Measurements from ENCODE around the gene RFC1. TPM values are rescaled to one million over a fixed set of nuclear protein-coding genes. Genes with fewer than 3 reads are reported as not detected.

The RFC1 gene
- total RNA-seq, 1 donor from 2014 or later: 123 TPM

- Mint-ChIP-seq H3K4me1 (no peaks in the 10 kb centered on the region), H3K4me3 (no peak overlapping the region), H3K36me3 (peaks cover 20% of the 10 kb centered on the region), H3K9me3 (no peaks in the 10 kb centered on the region), H3K27ac (no peak overlapping the region), H3K27me3 (ENCODE audit: insufficient read depth, low read depth) (no peaks in the 10 kb centered on the region)
- Histone ChIP-seq H3K9ac (no peak overlapping the region), H3K4me2 (no peak overlapping the region), H3K79me2 (ENCODE audit: low read depth) (peaks cover 72% of the 10 kb centered on the region), H3K4me1 (no peaks in the 10 kb centered on the region), H3K9me3 (ENCODE audit: low read depth) (no peaks in the 10 kb centered on the region), H4K20me1 (ENCODE audit: low read depth) (peaks cover 21% of the 10 kb centered on the region), H2AFZ (replicated peaks) (no peak overlapping the region), H3K4me3 (no peak overlapping the region), H3K27ac (no peak overlapping the region), H3K36me3 (peaks cover 10% of the 10 kb centered on the region), H3K27me3 (no peaks in the 10 kb centered on the region), H3F3A (ENCODE audit: low read depth) (peaks cover 10% of the 10 kb centered on the region)
- TF ChIP-seq, protein P1, sequence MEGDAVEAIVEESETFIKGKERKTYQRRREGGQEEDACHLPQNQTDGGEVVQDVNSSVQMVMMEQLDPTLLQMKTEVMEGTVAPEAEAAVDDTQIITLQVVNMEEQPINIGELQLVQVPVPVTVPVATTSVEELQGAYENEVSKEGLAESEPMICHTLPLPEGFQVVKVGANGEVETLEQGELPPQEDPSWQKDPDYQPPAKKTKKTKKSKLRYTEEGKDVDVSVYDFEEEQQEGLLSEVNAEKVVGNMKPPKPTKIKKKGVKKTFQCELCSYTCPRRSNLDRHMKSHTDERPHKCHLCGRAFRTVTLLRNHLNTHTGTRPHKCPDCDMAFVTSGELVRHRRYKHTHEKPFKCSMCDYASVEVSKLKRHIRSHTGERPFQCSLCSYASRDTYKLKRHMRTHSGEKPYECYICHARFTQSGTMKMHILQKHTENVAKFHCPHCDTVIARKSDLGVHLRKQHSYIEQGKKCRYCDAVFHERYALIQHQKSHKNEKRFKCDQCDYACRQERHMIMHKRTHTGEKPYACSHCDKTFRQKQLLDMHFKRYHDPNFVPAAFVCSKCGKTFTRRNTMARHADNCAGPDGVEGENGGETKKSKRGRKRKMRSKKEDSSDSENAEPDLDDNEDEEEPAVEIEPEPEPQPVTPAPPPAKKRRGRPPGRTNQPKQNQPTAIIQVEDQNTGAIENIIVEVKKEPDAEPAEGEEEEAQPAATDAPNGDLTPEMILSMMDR (IDR thresholded peaks at IDR 0.05): no peak
- DNase-seq (ENCODE audit: low spot score): no peak
Observed at GRCh38 chr4:39341075-39341725, 25.0 kb downstream of the RFC1 start.

- Histone ChIP-seq H3K27me3 (no peaks in the 10 kb centered on the region), H3F3A (ENCODE audit: low read depth) (peaks cover 10% of the 10 kb centered on the region), H2AFZ (replicated peaks) (no peak overlapping the region), H3K4me2 (no peak overlapping the region), H3K4me1 (no peaks in the 10 kb centered on the region), H3K9me3 (ENCODE audit: low read depth) (no peaks in the 10 kb centered on the region), H4K20me1 (ENCODE audit: low read depth) (peaks cover 22% of the 10 kb centered on the region), H3K79me2 (ENCODE audit: low read depth) (peaks cover 71% of the 10 kb centered on the region), H3K4me3 (no peak overlapping the region), H3K36me3 (peaks cover 10% of the 10 kb centered on the region), H3K27ac (no peak overlapping the region), H3K9ac (no peak overlapping the region)
- no peaks in the 10 kb centered on the region for H3K9me3 Mint-ChIP-seq
- no peaks in the 10 kb centered on the region for H3K4me1 Mint-ChIP-seq
- H3K27me3 Mint-ChIP-seq (ENCODE audit: insufficient read depth, low read depth): no peaks in the 10 kb centered on the region
- DNase-seq (ENCODE audit: low spot score): no peak
- H3K27ac Mint-ChIP-seq: no peak overlapping the region
- peaks cover 18% of the 10 kb centered on the region for H3K36me3 Mint-ChIP-seq
- no peak overlapping the region for H3K4me3 Mint-ChIP-seq
- TF ChIP-seq, protein P1 (IDR thresholded peaks at IDR 0.05): no peak
- TF ChIP-seq EZH2 (IDR thresholded peaks at IDR 0.05) (no peak), EZH2phosphoT487 (IDR thresholded peaks at IDR 0.05) (no peak)
Observed at GRCh38 chr4:39339968-39340367, 26.2 kb downstream of the RFC1 start.

DNA sequence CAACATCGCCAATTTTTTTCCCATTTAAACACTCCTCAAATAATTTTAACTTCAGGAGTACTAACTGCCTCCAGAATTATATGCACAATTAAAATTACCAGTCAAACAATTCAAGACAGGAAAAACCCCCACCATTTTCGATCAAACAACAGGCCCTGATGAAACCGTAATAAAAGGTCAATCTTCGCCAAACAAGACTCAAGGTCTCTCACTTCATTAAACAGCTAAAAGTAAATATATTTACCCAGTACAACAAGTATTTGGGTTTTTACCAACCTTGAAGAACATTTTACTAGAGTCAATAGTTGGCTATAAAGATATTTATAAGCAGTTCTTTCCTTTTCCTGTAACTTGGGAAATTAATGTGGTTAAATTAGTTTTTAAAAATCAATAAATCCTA lies 28.3 kb downstream of the RFC1 start:
- Histone ChIP-seq H3K9ac (no peak overlapping the region), H3K36me3 (peaks cover 10% of the 10 kb centered on the region), H3K4me3 (no peak overlapping the region), H4K20me1 (ENCODE audit: low read depth) (peaks cover 23% of the 10 kb centered on the region), H3K4me2 (no peak overlapping the region), H3K27me3 (no peaks in the 10 kb centered on the region), H2AFZ (replicated peaks) (no peak overlapping the region), H3K4me1 (no peaks in the 10 kb centered on the region), H3F3A (ENCODE audit: low read depth) (peaks cover 5% of the 10 kb centered on the region), H3K9me3 (ENCODE audit: low read depth) (no peaks in the 10 kb centered on the region), H3K79me2 (ENCODE audit: low read depth) (peaks cover 81% of the 10 kb centered on the region), H3K27ac (no peak overlapping the region)
- Mint-ChIP-seq H3K36me3 (peaks cover 13% of the 10 kb centered on the region), H3K9me3 (no peaks in the 10 kb centered on the region), H3K27me3 (ENCODE audit: insufficient read depth, low read depth) (no peaks in the 10 kb centered on the region), H3K27ac (no peak overlapping the region), H3K4me3 (no peak overlapping the region), H3K4me1 (no peaks in the 10 kb centered on the region)
- no peak for DNase-seq (ENCODE audit: low spot score)
- TF ChIP-seq EZH2 (IDR thresholded peaks at IDR 0.05) (no peak), EZH2phosphoT487 (IDR thresholded peaks at IDR 0.05) (no peak)
- TF ChIP-seq, protein P1 (IDR thresholded peaks at IDR 0.05): no peak
